Stimulated activated CD4-positive, alpha-beta T cell treated with anti-CD3 and anti-CD28 coated beads, Interleukin-2, amount 100 ng/mL, for 24 hours (primary cell): Measurements from ENCODE around the gene ANKRD23.

Experiments
- DNase-seq, 2 donors: peaks; one replicate each; pipeline ENCODE4 v3.0.0-alpha.2; 2020

Gene ANKRD23

DNA sequence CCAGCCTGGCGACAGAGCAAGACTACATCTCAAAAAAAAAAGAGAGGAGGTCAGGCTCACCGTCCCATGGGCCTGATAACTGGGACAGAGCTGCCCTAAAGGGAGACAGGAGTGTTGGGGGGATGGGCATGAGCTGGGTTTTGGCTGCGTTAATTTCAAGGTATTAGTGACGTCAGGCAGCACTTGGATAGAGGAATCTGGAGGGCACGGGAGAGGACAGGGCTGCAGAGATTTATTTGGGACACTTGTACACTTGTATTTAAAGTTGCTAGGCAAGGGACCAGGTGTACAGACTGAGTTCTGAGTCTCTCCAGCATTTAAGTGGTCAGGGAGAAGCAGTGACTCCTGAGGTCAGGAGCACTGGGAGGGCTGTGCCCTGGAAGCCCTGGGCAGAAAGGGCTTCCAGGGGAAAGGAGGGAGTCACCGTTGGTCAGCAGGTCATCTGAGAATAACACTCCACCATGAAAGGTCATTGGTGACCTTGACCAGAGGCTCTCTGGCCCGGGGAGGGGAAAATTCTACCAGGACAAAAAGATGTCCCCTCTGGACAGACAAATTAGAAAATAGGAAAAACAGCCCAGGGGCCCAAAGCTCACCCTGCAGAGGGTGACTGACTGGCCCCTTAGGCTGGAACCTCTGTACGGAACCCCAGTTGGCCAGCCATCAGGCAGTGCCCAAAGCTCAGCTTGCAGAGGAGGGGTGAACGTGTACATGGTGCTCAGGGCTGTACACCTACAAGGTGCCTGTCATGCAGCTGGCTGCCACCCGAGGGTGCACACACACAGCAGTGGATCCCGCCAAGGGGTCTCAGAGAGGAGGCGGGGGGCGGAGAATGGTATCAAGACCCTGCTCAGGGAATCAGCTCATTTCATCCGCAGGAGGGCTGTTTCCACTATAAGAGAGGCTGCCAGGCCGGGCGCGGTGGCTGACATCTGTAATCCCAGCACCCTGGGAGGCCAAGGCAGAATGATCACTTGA, 50.8 kb downstream of the ANKRD23 start:
- no peak for DNase-seq

DNA sequence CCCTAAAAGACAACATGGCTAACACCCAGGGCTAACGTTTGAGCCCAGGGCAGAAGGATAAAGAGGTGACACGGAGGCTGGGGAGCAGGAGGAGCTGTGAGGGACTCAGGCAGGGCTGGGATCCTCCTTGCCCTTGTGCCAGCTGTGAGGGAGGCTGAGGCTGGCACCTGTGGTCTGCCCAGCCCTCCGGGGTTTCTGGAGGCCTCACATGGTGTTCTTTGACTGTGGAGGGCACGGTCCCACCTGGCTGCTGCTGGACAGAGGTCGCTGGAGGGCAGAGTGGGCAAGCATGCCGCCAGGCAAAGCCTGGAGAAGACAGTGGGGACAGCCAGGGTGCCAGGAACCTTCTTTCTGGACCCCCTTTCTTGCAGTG, 54.6 kb downstream of the ANKRD23 start:
- no peak for DNase-seq

DNA sequence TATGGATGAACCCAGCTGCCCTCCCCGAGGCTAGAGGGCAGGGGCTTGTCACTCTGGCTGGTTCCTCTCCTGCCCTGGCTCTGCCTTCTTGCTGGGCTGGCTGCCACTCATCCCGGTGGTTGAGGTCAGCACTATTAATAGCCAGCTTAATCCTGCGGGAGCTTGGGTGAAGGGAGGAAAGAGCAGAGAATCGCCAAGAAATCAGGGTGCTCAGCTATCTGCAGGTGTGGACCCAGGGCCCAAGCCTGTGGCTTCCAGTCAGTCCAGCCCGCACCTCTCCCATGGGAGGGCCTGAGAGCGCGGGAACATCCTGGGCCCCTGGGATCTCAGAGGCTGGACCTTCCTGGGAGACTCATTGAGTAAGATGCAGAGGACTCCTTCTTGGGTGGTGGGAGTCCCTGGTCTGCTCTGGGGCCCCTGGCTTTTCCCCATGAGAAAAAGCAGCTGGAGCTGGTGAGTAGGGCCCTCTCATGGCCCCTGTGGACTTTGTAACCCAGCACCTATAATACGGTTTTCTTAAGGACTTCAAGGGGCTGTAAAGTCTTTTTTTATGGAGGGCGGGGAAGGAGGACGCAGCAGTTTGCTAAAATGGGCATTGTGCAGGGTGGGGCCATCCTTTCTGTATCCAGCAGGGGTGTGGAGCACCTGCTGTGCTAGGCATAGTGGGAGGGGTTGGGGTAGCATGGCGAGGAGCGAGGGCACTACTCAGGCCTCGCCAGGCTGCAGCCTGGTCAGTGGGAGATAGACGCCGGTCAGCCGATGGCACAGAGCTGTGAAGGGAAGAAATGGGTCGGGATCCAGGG, 55.2 kb downstream of the ANKRD23 start:
- no peak for DNase-seq
